Neuronal stem cell (in vitro differentiated cells): ENCODE measurements around the gene NPNT.
"Not testable (repeated sequence)": the region's sequence is repeated elsewhere in the genome, so short reads cannot be mapped to it uniquely, and the experiment has no call there.

Source experiments
- DNase-seq: peaks from one replicate; pipeline ENCODE4 v3.0.0-alpha.2; 2013; ENCODE audit warnings: low spot score
- H2AFZ ChIP-seq: one replicate; pipeline ENCODE4 v1.6.1; 2013; ENCODE audit warnings: mild to moderate bottlenecking, low read length, inconsistent platforms
- H2AK5ac ChIP-seq: 2 replicates; pipeline ENCODE4 v1.6.1; 2013; ENCODE audit warnings: low read depth, mild to moderate bottlenecking, inconsistent platforms, low read length, moderate library complexity, mixed read lengths
- H2BK120ac ChIP-seq: 2 replicates; pipeline ENCODE4 v1.6.1; 2013; ENCODE audit warnings: low read depth, mild to moderate bottlenecking, inconsistent platforms, low read length, moderate library complexity, mixed read lengths
- H2BK12ac ChIP-seq: one replicate; pipeline ENCODE4 v1.6.1; 2013; ENCODE audit warnings: low read length, inconsistent platforms
- H2BK15ac ChIP-seq: 2 replicates; pipeline ENCODE4 v1.6.1; 2013; ENCODE audit warnings: mild to moderate bottlenecking, low read length, inconsistent platforms, mixed read lengths
- H2BK5ac ChIP-seq: one replicate; pipeline ENCODE4 v1.6.1; 2013; ENCODE audit warnings: inconsistent platforms, mild to moderate bottlenecking, low read length, moderate library complexity
- H3K14ac ChIP-seq: one replicate; pipeline ENCODE4 v1.6.1; 2013; ENCODE audit warnings: low read length, inconsistent platforms
- H3K18ac ChIP-seq: 2 replicates; pipeline ENCODE4 v1.6.1; 2013; ENCODE audit warnings: low read length, inconsistent platforms
- H3K23ac ChIP-seq: 2 replicates; pipeline ENCODE4 v1.6.1; 2013; ENCODE audit warnings: low read depth, mild to moderate bottlenecking, mixed read lengths, low read length, inconsistent platforms; ENCODE audit not compliant: poor library complexity
- H3K27ac ChIP-seq: replicated peaks from 3 replicates; pipeline ENCODE4 v1.5.1; 2013; ENCODE audit warnings: low read length, inconsistent platforms
- H3K27me3 ChIP-seq, 3 experiments: 2 replicates each; pipeline ENCODE4 v1.6.1; 2013; ENCODE audit warnings: low read length in 3 of 3, mild to moderate bottlenecking in 2 of 3, inconsistent platforms in 1 of 3, low read depth in 1 of 3, mixed read lengths in 1 of 3, moderate library complexity in 1 of 3; ENCODE audit not compliant: control insufficient read depth in 3 of 3, insufficient read depth in 3 of 3
- H3K36me3 ChIP-seq, 2 donors: replicated peaks in 1 of 2; 2 replicates each; pipeline ENCODE4 v1.6.1; 2013; ENCODE audit warnings: low read length in 2 of 2; ENCODE audit not compliant: control insufficient read depth in 2 of 2, insufficient read depth in 2 of 2
- H3K4ac ChIP-seq: 2 replicates; pipeline ENCODE4 v1.6.1; 2013; ENCODE audit warnings: inconsistent platforms, mild to moderate bottlenecking, low read length, moderate library complexity
- H3K4me1 ChIP-seq, 2 donors: 1 replicate in 1 of 2; 2 replicates in 1 of 2; pipeline ENCODE4 v1.6.1; 2013; ENCODE audit warnings: low read length in 2 of 2, low read depth in 1 of 2; ENCODE audit not compliant: control insufficient read depth in 2 of 2, insufficient read depth in 1 of 2
- H3K4me2 ChIP-seq: one replicate; pipeline ENCODE4 v1.6.1; 2013; ENCODE audit warnings: mild to moderate bottlenecking, low read length, inconsistent platforms; ENCODE audit not compliant: insufficient read depth, poor library complexity, severe bottlenecking
- H3K4me3 ChIP-seq, 2 donors: 2 replicates each; pipeline ENCODE4 v1.5.1; 2013; ENCODE audit warnings: low read length in 2 of 2, mild to moderate bottlenecking in 2 of 2, inconsistent platforms in 1 of 2, moderate library complexity in 1 of 2
- H3K79me1 ChIP-seq: one replicate; pipeline ENCODE4 v1.6.1; 2013; ENCODE audit warnings: low read depth, mild to moderate bottlenecking, inconsistent platforms, low read length, moderate library complexity
- H3K9ac ChIP-seq: one replicate; pipeline ENCODE4 v1.6.1; 2013; ENCODE audit warnings: mild to moderate bottlenecking, low read depth, low read length, inconsistent platforms; ENCODE audit not compliant: poor library complexity
- H3K9me3 ChIP-seq, 2 donors: replicated peaks in 1 of 2; 2 replicates each; pipeline versions ENCODE3 to v1.6.1; 2013; ENCODE audit warnings: low read length in 2 of 2, mild to moderate bottlenecking in 2 of 2, inconsistent platforms in 1 of 2, low read depth in 1 of 2, mixed read lengths in 1 of 2, moderate library complexity in 1 of 2; ENCODE audit not compliant: control insufficient read depth in 2 of 2, insufficient read depth in 1 of 2
- H4K8ac ChIP-seq: one replicate; pipeline ENCODE4 v1.6.1; 2013; ENCODE audit warnings: low read depth, mild to moderate bottlenecking, inconsistent platforms, low read length, moderate library complexity
- H4K91ac ChIP-seq: one replicate; pipeline ENCODE4 v1.6.1; 2013; ENCODE audit warnings: low read length, low read depth, mild to moderate bottlenecking, inconsistent platforms; ENCODE audit not compliant: poor library complexity
- WGBS, 2 donors: extraction: QIAGEN DNeasy Blood & Tissue Kit; methylation state at CpG; one replicate each; pipeline ENCODE4 v1.1.7; 2013; ENCODE audit warnings: missing lambda C conversion rate in 2 of 2, mixed read lengths in 1 of 2; ENCODE audit not compliant: insufficient read length in 2 of 2, insufficient replicate concordance in 1 of 2; ENCODE audit errors: extremely low coverage in 2 of 2; 5-methylcytosine and 5-hydroxymethylcytosine counted together

Gene NPNT

DNA sequence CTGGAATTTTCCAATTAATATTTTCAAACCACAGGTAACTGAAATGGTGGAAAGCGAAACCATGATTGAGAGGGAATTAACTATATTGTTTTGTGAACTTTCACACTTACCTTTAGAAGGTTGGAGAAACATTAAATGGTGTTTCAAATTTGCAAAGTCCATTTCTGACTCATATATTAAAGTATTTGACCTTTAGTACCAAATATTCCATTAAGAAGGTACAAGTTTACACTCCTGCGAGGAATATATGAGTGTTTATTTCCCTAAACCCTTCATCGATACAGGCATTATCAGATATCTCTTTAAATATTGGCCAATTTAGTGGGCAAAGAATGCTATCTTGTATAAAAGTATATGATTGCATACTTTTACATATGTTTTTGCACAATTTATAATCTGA lies 44.1 kb upstream of the NPNT start:
- Histone ChIP-seq H2BK120ac (no peak overlapping the region), H4K91ac (no peak overlapping the region), H3K9me3 (no peaks in the 10 kb centered on the region), H2AK5ac (no peak overlapping the region), H3K4me2 (no peak overlapping the region), H3K4me3 (no peak overlapping the region), H2BK12ac (no peak overlapping the region), H3K14ac (no peak overlapping the region), H3K18ac (no peak overlapping the region), H2BK15ac (no peak overlapping the region), H3K79me1 (no peaks in the 10 kb centered on the region), H3K27ac (no peak overlapping the region), H3K23ac (no peak overlapping the region), H3K36me3 (peaks cover 0 to 6% of the 10 kb centered on the region in 2 donors), H3K9ac (no peak overlapping the region), H3K27me3 (no peaks in the 10 kb centered on the region), H2BK5ac (no peak overlapping the region), H3K4ac (no peak overlapping the region), H3K4me1 (no peaks in the 10 kb centered on the region), H2AFZ (no peak overlapping the region), H4K8ac (no peak overlapping the region)
- no CpG with 5 or more reads among the region's 3 CpGs for WGBS, 2 donors
- no peak for DNase-seq

- not testable (repeated sequence) for H3K9me3 ChIP-seq, H3K27me3 ChIP-seq, H3K4me1 ChIP-seq, H3K79me1 ChIP-seq, DNase-seq, H3K23ac ChIP-seq, H3K18ac ChIP-seq, H3K4me2 ChIP-seq, H3K36me3 ChIP-seq, H3K4ac ChIP-seq, H2BK15ac ChIP-seq, H3K14ac ChIP-seq, H2AK5ac ChIP-seq, H4K91ac ChIP-seq, H4K8ac ChIP-seq, H2AFZ ChIP-seq, H3K27ac ChIP-seq, H2BK5ac ChIP-seq, H2BK12ac ChIP-seq, H3K4me3 ChIP-seq, H2BK120ac ChIP-seq
- peak overlapping the region; percentile 12 for H3K9ac ChIP-seq
- no CpG with 5 or more reads among the region's 2 CpGs for WGBS, 2 donors
These were observed 43.0 kb upstream of the NPNT start for GRCh38 chr4:105852230-105852629.

- Histone ChIP-seq H3K36me3 (no peaks in the 10 kb centered on the region), H2BK120ac (no peak overlapping the region), H3K27me3 (no peaks in the 10 kb centered on the region), H2BK5ac (no peak overlapping the region), H3K4me2 (no peak overlapping the region), H3K4ac (no peak overlapping the region), H2BK15ac (no peak overlapping the region), H3K18ac (no peak overlapping the region), H3K23ac (no peak overlapping the region), H3K4me3 (no peak overlapping the region), H4K91ac (no peak overlapping the region), H3K9me3 (peaks cover 0 to 2% of the 10 kb centered on the region in 2 donors), H3K27ac (no peak overlapping the region), H2AK5ac (no peak overlapping the region), H3K14ac (no peak overlapping the region), H3K79me1 (no peaks in the 10 kb centered on the region), H4K8ac (no peak overlapping the region), H2AFZ (no peak overlapping the region), H3K9ac (no peak overlapping the region), H2BK12ac (no peak overlapping the region), H3K4me1 (no peaks in the 10 kb centered on the region)
- no CpG with 5 or more reads among the region's 10 CpGs for WGBS, 2 donors
- DNase-seq = no peak
These were observed 36.7 kb upstream of the NPNT start for GRCh38 chr4:105858466-105859040.

DNA sequence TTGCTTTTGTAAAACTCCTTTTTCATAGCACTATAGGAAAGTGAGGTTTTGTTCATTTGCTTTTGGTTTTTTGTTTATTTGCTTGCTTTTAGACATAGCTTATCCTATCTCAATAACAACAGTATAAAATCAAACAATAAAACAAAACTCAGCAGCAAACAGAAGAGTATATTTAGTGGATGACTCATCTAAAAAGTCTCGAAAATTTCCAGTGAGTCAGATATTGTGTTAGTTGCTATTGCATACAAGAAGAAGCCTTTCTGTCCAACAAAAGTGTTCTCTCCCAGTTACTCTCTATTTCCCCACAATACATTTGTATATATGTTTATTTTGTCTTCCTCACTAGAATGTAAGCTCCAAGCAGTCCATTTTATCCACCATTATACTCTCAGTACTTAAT lies 36.0 kb upstream of the NPNT start:
- no CpG with 5 or more reads among the region's 1 CpG for WGBS, 2 donors
- Histone ChIP-seq H2BK15ac (no peak overlapping the region), H4K8ac (no peak overlapping the region), H3K14ac (no peak overlapping the region), H3K4ac (no peak overlapping the region), H3K27me3 (no peaks in the 10 kb centered on the region), H3K27ac (no peak overlapping the region), H2AK5ac (no peak overlapping the region), H3K4me2 (no peak overlapping the region), H3K79me1 (no peaks in the 10 kb centered on the region), H3K4me1 (no peaks in the 10 kb centered on the region), H4K91ac (no peak overlapping the region), H2BK5ac (no peak overlapping the region), H3K9me3 (peaks cover 0 to 2% of the 10 kb centered on the region in 2 donors), H2BK120ac (no peak overlapping the region), H3K36me3 (no peaks in the 10 kb centered on the region), H3K4me3 (no peak overlapping the region), H3K9ac (no peak overlapping the region), H2AFZ (no peak overlapping the region), H2BK12ac (no peak overlapping the region), H3K23ac (no peak overlapping the region), H3K18ac (no peak overlapping the region)
- DNase-seq = no peak
